H54 (cell line): Measurements from ENCODE around the gene EXOC4.
"Not testable (repeated sequence)": the region's sequence is repeated elsewhere in the genome, so short reads cannot be mapped to it uniquely, and the experiment has no call there.

ENCODE experiments used
- DNase-seq: peaks from one replicate; pipeline ENCODE4 v3.0.0; 2011; ENCODE audit warnings: low spot score, mixed read lengths; ENCODE audit not compliant: insufficient read length
- FAIRE-seq: peaks from 3 replicates; lab custom pipeline; 2011; peaks lifted over from hg19 to GRCh38; lab: Jason Lieb, UNC
- POLR2A ChIP-seq: IDR thresholded peaks from 2 replicates; pipeline ENCODE4 v1.6.1; 2011; ENCODE audit warnings: low read depth, mild to moderate bottlenecking, low read length

EXOC4 gene

GRCh38 chr7:133753513-133753912 is 500.6 kb downstream of the EXOC4 start:
- no peak for TF ChIP-seq POLR2A
- DNase-seq, result no peak
- no peak for FAIRE-seq

GRCh38 chr7:133754708-133755107 is 501.8 kb downstream of the EXOC4 start:
- no peak for DNase-seq
- no peak for TF ChIP-seq POLR2A

GRCh38 chr7:133755901-133756300 is 503.0 kb downstream of the EXOC4 start:
- DNase-seq, result no peak
- no peak for FAIRE-seq
- no peak for TF ChIP-seq POLR2A

More at GRCh38 chr7:133754708-133755107, 501.8 kb downstream of the EXOC4 start:
- no peak for FAIRE-seq

DNA sequence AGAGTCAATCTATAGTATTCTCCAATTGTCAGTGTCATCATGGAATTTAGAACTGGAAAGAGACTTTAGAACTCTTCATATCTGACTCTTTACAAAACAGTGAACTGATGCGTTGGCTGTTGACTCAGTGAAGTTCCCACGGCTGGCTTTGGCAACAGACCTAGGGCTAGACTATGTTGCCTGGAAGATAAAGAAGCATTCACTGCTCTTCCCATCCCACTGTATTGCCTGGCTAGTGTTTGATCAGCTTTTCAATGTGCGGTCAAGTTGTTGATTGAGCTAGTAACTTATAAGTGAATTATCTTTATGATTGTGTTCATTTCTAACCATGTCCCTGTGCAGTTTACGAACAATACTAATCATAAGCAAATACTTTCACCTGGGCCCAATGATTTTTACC is 508.6 kb downstream of the EXOC4 start:
- DNase-seq (no peak), FAIRE-seq (no peak)
- TF ChIP-seq POLR2A, result no peak

GRCh38 chr7:133763076-133763640 is 510.3 kb downstream of the EXOC4 start:
- FAIRE-seq (no peak), DNase-seq (no peak)

DNA sequence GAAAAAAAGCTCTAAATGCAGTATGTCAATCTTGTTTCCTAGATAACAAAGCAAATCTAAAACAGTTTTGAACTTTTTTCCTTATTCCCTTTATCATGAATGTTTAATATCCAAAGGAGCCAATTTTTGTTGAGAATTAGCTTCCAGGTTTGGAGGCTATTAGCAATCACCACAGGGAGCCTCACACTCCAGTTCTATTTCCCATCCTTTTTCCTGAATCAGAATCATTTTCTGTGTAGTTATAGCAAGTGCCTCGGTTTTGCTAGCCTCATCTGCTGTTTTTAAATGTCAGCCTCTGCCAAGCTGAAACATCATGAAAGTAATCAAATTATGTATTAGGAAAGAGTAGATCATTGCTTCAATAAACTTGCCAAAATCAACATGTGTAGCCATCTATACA is 516.8 kb downstream of the EXOC4 start:
- DNase-seq, result no peak
- no peak for FAIRE-seq
- TF ChIP-seq POLR2A, result no peak

More at GRCh38 chr7:133763076-133763640, 510.3 kb downstream of the EXOC4 start:
- no peak for TF ChIP-seq POLR2A

DNA sequence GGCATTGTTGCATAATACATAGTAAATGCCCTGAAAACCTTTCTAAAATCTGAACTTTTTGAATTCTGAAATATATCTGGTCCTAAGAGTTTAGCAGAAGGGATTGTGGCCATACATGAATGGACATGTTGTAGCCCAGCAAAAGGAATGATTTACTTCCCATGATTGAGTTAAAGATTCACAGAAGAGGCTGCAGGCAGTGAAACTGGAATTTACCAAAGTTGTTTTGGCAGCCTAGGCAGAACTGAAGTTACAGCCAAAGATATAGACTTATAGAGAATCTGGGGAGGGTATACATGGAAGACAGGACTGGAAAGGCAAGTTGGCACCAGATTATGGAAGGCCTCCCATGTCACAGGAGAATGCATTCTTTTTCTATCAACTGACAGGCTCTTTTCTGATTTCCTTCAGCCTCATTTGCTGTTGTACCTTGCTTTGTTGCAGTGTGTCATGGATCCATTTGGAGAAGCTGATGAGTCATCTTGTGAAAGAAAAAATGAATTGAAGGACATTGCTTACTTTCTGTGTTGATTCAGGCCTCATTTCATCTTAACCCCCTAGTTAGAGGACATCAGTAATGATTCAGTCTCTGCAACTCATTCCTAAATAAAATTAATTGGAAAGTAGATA is 518.1 kb downstream of the EXOC4 start:
- no peak for TF ChIP-seq POLR2A
- no peak for DNase-seq
- FAIRE-seq, result peak; percentile 68

- DNase-seq (no peak), FAIRE-seq (no peak)
- no peak for TF ChIP-seq POLR2A
Observed at GRCh38 chr7:133771788-133772419, 519.0 kb downstream of the EXOC4 start.

DNA sequence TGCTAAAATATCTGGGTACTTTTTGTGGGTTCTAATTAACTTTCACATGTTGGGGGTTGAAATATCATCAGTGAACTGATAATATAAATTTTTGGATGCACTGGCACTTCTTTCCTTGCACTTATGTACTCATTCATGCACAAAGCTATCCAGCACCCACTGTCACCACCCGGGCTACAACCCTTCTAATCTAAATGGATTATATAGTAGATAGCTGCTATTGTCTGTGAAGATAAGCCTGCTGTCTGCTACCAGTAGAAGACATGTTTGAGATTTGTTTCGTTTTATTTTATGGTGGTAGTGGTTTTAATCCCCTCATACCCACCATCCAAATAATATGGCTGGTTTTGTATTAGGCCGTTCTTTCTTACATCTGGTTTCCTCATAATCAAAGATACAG is 520.7 kb downstream of the EXOC4 start:
- TF ChIP-seq POLR2A, result no peak
- FAIRE-seq (no peak), DNase-seq (no peak)

- no peak for TF ChIP-seq POLR2A
- DNase-seq (no peak), FAIRE-seq (no peak)
Observed at GRCh38 chr7:133775201-133775600, 522.3 kb downstream of the EXOC4 start.

DNA sequence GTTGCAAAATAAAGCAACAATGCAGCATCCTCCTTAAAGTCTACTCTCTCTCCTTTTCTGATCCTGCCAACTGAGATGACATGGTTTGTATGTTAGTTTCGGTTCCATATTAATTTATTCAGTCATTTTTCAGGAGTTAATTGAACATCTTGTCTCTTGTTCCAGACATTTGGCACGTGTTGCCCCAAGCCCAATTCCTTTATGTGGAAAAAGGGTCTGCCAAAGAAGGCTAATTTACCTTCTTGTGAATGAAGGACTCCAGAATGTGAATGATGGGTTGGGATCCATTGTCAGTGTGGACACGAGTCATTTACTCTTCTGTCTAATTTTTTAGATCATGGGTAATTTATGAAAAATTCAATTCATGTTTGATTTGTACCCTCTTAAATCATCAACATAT is 523.4 kb downstream of the EXOC4 start:
- no peak for FAIRE-seq
- no peak for TF ChIP-seq POLR2A
- no peak for DNase-seq

DNA sequence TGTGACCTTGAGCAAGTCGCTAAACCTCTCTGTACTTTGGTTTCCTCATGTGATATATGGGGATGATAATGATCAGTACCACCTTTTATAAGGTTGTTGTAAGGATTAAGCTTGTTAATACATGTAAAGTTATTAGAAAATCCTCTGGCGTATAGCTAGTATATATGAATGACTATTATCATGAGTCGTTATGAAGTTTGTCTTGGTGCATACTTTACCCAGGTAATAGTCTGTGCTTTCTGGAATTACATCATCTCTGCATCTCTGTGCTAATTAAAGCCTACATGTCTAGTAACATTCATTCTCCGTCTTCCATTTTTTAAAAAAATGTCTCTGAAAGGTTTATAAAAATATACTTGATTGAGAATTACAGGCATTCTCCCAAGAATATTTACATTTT is 524.8 kb downstream of the EXOC4 start:
- no peak for FAIRE-seq
- no peak for TF ChIP-seq POLR2A
- DNase-seq, result no peak

DNA sequence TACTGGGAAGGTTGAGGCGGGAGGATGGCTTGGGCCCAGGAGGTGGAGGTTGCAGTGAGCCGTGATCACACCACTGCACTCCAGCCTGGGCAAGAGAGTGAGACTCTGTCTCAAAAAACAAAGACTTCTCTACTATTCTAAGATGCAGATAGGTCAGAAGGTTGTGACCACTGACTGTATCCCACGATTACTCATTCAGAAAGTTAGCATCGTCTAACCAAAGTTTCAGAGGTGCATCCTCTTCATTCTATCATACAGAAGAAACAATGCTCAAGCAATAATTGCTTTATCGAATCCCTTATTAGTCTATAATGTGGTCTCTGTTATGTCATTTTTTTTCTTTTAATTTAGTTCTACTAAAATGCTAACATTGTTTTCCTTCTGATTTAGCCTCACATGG is 525.6 kb downstream of the EXOC4 start:
- no peak for TF ChIP-seq POLR2A
- no peak for DNase-seq
- FAIRE-seq, result no peak

DNA sequence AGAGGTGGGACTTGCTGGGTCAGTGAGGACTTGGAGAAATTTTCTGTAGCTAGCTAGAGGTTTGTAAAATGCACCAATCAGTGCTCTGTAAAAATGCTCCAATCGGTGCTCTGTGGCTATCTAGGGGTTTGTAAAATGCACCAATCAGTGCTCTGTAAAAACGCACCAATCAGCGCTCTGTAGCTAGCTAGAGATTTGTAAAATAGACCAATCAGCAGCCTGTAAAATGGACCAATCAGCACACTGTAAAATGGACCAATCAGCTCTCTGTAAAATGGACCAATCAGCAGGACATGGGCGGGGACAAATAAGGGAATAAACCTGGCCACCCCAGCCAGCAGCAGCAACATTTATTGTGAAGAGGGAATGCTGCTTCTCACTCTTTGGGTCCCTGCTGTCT is 526.7 kb downstream of the EXOC4 start:
- DNase-seq, FAIRE-seq: not testable (repeated sequence)

DNA sequence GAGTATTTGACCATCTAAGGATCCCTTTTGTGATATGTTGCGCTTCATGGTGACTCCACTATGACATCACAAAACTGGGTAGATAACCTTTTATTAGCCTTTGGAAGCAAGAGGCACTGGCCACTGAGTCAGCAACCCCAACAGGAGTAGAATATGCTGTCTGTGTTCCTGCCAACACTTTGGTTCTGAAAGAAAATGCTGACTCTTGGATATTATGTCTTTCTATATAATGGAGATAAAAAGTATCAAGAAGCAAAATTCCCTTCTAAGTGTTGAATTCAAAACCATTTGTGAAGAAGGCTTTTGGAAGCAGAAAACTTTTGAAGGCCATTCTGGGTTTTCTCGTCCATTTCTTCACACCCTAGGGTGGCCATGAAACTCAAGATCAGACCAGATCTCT is 528.0 kb downstream of the EXOC4 start:
- no peak for TF ChIP-seq POLR2A
- FAIRE-seq (no peak), DNase-seq (no peak)
